Uterus (tissue), 4 donors: ENCODE data around the gene CASP10. TPM values are rescaled to one million over a fixed set of nuclear protein-coding genes. Genes with fewer than 3 reads are reported as not detected.
A peak's percentile ranks its signal among the peaks of the same experiment; 100 is the strongest.

Experiments used
- DNase-seq, 2 donors: peaks; one replicate each; pipeline ENCODE4 v3.0.0-alpha.2; 2019 to 2020
- H3K27ac ChIP-seq, 2 donors: fragments of 200-600 bp; sonication (generic); 1 replicate in 1 of 2; 2 replicates in 1 of 2; pipeline ENCODE4 v1.5.1; 2016 to 2018
- H3K27me3 ChIP-seq, 2 donors: fragments of 200-600 bp; sonication (generic); one replicate each; pipeline ENCODE4 v1.5.1; 2018 to 2019; ENCODE audit warnings: control low read depth in 1 of 2
- H3K36me3 ChIP-seq, 2 donors: fragments of 200-600 bp; sonication (generic); one replicate each; pipeline ENCODE4 v1.5.1; 2019; ENCODE audit warnings: control low read depth in 1 of 2
- H3K4me1 ChIP-seq, 2 donors: fragments of 200-600 bp; sonication (generic); one replicate each; pipeline ENCODE4 v1.5.1; 2018 to 2019; ENCODE audit warnings: control low read depth in 1 of 2
- H3K4me3 ChIP-seq, 2 donors: fragments of 200-600 bp; sonication (generic); 1 replicate in 1 of 2; 2 replicates in 1 of 2; pipeline ENCODE4 v1.5.1; 2018 to 2019; ENCODE audit warnings: mild to moderate bottlenecking in 1 of 2
- H3K9me3 ChIP-seq, 2 donors: fragments of 200-600 bp; sonication (generic); one replicate each; pipeline ENCODE4 v1.5.1; 2019; ENCODE audit warnings: control low read depth in 1 of 2
- CTCF ChIP-seq, 4 experiments: fragments of 200-600 bp in 2 of 4; fragments of 450-650 bp in 2 of 4; sonication (generic) in 2 of 4; IDR thresholded peaks; one replicate each; pipeline ENCODE4 v1.5.1; 2016 to 2019; ENCODE audit warnings: antibody characterized with exemption in 4 of 4, mild to moderate bottlenecking in 2 of 4, moderate library complexity in 1 of 4
- POLR2A ChIP-seq, 2 donors: fragments of 450-650 bp; IDR thresholded peaks; one replicate each; pipeline ENCODE4 v1.6.1; 2016; ENCODE audit warnings: antibody characterized with exemption in 2 of 2, mild to moderate bottlenecking in 1 of 2, moderate library complexity in 1 of 2
- intact Hi-C: fragments of 100-400 bp; cut with DNase I; formaldehyde crosslinking; loops from one replicate; pipeline ENCODE4 v1.15.1; 2023; ENCODE audit warnings: low total_unique reads
- total RNA-seq, 4 donors: library from RNA; depleted of rRNA in 3 of 4; stranded (reverse); fragments of >200 nt in 3 of 4; gene quantifications; one replicate each; pipeline versions ENCODE4 v1.1.0 to v1.2.4, GENCODE V29; 2014 to 2023
- donor health status: DM: yes; HTN: yes; CAD: no.

The CASP10 gene, protein sequence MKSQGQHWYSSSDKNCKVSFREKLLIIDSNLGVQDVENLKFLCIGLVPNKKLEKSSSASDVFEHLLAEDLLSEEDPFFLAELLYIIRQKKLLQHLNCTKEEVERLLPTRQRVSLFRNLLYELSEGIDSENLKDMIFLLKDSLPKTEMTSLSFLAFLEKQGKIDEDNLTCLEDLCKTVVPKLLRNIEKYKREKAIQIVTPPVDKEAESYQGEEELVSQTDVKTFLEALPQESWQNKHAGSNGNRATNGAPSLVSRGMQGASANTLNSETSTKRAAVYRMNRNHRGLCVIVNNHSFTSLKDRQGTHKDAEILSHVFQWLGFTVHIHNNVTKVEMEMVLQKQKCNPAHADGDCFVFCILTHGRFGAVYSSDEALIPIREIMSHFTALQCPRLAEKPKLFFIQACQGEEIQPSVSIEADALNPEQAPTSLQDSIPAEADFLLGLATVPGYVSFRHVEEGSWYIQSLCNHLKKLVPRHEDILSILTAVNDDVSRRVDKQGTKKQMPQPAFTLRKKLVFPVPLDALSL
- 10 to 100 TPM in 2 of 4 donors, 1 to 10 TPM in 2; 1.8 to 21.6 (median 11.7) TPM for total RNA-seq

GRCh38 chr2:201182650-201183364, at the start of gene CASP10:
Gene CASP10 (plus strand): TSS chr2:201183141. CDS start chr2:201185778, 2,637 bp downstream.
- Histone ChIP-seq H3K27me3 (no peaks in the 10 kb centered on the region), H3K4me3 (peak within 1 kb of the TSS; percentile 15 to 31), H3K4me1 (no peaks in the 10 kb centered on the region), H3K27ac (peak within 1 kb of the TSS; percentile 11 to 73), H3K9me3 (no peaks in the 10 kb centered on the region), H3K36me3 (no peaks in the 10 kb centered on the region)
- no peak for DNase-seq
- TF ChIP-seq CTCF (IDR thresholded peaks at IDR 0.05) (peak in 1 of 4 experiments; percentile 26), POLR2A (IDR thresholded peaks at IDR 0.05) (peak in 1 of 2 donors; percentile 38)
- intact Hi-C loops = no loop called here

- TF ChIP-seq POLR2A (IDR thresholded peaks at IDR 0.05) (no peak), CTCF (IDR thresholded peaks at IDR 0.05) (no peak)
- DNase-seq = no peak
- Histone ChIP-seq H3K27me3 (no peaks in the 10 kb centered on the region), H3K9me3 (no peaks in the 10 kb centered on the region), H3K4me1 (peaks cover 0 to 6% of the 10 kb centered on the region in 2 donors), H3K36me3 (no peaks in the 10 kb centered on the region), H3K27ac (peak overlapping the region in 1 of 2 donors; percentile 66), H3K4me3 (no peak overlapping the region)
- intact Hi-C loops = no loop called here
Observed at GRCh38 chr2:201135386-201135785, 47.6 kb upstream of the CASP10 start.

- intact Hi-C loops = no loop called here
- H3K4me1 ChIP-seq = peaks cover 0 to 1% of the 10 kb centered on the region in 2 donors
- no peak for DNase-seq
- no peak overlapping the region for H3K4me3 ChIP-seq
- no peak for TF ChIP-seq CTCF (IDR thresholded peaks at IDR 0.05)
- no peak for TF ChIP-seq POLR2A (IDR thresholded peaks at IDR 0.05)
- no peaks in the 10 kb centered on the region for H3K9me3 ChIP-seq
- H3K27me3 ChIP-seq = no peaks in the 10 kb centered on the region
- H3K36me3 ChIP-seq = no peaks in the 10 kb centered on the region
- no peak overlapping the region for H3K27ac ChIP-seq
Observed at GRCh38 chr2:201136889-201137321, 46.0 kb upstream of the CASP10 start.

DNA sequence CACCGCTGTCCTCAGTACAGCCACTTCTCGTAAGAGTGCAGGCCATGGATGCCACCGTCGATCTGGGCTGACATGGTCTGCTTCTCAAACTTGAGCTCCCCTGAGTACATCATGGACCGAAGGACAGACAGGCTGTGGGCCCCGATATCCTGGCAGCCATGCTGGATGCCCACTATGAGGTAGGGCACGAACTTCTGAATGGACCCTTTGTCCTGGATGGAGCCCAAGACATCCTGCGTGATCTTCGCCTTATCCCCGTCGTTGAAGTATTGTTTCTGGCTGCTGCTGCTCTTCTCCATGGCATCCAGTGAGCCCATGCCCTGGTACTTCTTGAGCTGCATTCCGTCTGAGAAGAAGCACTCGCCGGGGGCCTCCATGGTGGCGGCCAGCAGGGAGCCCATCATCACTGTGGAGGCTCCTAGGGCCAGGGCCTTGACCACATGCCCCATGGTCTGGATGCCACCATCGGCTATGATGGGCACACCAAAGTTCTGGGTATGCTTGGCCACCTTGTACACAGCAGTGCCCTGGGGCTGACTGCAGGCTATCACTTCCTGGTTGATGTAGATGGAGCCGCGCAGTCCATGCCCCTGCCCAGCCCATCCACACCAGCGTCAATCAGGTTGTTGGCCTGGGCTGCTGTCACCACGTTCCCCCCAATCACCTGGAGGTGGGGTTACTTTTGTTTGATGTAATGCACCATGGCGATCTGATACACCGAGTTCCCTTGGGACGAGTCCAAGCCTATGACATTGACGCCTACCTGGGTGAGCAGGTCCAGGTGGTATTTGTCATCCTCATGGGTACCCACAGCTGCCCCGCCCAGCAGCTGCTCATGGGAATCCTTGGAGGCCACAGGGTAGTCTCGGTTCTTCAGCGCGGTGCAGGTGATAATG, 45.2 kb upstream of the CASP10 start:
- H3K9me3 ChIP-seq = no peaks in the 10 kb centered on the region
- TF ChIP-seq POLR2A (IDR thresholded peaks at IDR 0.05) (no peak), CTCF (IDR thresholded peaks at IDR 0.05) (no peak)
- intact Hi-C loops = no loop called here
- H3K27me3 ChIP-seq = no peaks in the 10 kb centered on the region
- no peak overlapping the region for H3K27ac ChIP-seq
- no peaks in the 10 kb centered on the region for H3K36me3 ChIP-seq
- DNase-seq = no peak
- no peaks in the 10 kb centered on the region for H3K4me1 ChIP-seq
- H3K4me3 ChIP-seq = no peak overlapping the region
